GM18505 (cell line): ENCODE data around the gene COP1.
"Not testable (repeated sequence)": the region's sequence is repeated elsewhere in the genome, so short reads cannot be mapped to it uniquely, and the experiment has no call there.

Source experiments
- ATAC-seq: cut with Tn5 transposase; IDR thresholded peaks from one replicate; pipeline ENCODE4 v1.9.1; 2021; ENCODE audit not compliant: unreplicated experiment
- POLR2A ChIP-seq: IDR thresholded peaks from 4 replicates; pipeline ENCODE4 v1.6.1; 2011; ENCODE audit warnings: borderline replicate concordance; ENCODE audit not compliant: insufficient read depth, insufficient read length; ENCODE audit errors: extremely low read depth

COP1 gene

GRCh38 chr1:176208034-176208433 is 948 bp upstream of the COP1 start:
- no peak for TF ChIP-seq POLR2A
- ATAC-seq: no peak

DNA sequence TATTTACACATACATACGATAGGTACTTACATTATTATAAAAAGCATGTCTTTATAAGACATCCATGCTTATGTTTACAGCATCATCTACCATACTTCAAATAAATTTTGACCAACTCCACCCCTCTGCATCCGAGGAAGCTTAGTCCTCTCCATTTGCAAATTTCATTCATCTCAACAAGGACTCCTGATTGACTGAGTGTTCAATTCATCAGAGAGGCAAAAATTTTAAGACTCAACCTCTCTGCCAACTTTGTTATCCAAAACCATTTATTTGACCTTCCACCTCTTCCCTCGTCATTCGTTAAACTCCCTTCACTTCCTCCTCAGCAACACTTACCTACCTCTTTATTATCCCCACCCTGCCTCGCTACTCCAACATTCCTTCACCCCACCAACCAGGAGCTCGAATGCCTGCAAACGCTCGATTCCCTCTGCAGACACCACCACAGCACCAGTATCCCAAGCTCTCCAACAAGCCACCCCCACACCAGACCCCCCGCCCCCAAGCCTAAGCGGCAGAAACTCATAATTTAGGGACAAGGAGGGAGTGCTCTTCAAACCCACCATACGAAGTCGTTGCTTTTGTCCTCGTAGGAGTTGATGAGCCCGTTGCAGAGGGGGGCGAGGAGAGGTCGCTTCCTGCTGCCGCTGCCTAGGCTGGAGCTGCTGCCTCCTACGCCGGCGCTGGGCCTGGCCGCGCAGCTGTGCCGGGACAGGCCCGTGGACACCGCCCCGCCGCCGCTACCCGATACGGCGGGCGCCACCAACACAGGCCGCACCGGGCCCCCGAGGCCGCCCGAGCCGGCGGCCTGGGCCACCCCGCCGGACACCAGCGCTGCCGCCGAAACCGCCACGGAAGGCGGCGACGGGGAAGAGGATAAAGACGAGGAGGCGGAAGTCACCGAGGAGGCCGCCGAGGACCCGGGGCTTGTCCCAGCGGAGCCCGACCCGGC is 803 bp downstream of the COP1 start:
- no peak for TF ChIP-seq POLR2A
- peak; percentile 27 for ATAC-seq

GRCh38 chr1:176205332-176205914 is 1.7 kb downstream of the COP1 start:
- ATAC-seq: no peak
- TF ChIP-seq POLR2A: no peak

- ATAC-seq: not testable (repeated sequence)
Measured at GRCh38 chr1:176204655-176205054, 2.4 kb downstream of the COP1 start.

GRCh38 chr1:176203735-176204134 is 3.4 kb downstream of the COP1 start:
- no peak for TF ChIP-seq POLR2A
- no peak for ATAC-seq

- ATAC-seq: no peak
- TF ChIP-seq POLR2A: no peak
Measured at GRCh38 chr1:176201568-176201967, 5.5 kb downstream of the COP1 start.

GRCh38 chr1:176199707-176200106 is 7.4 kb downstream of the COP1 start:
- no peak for TF ChIP-seq POLR2A
- no peak for ATAC-seq

GRCh38 chr1:176198413-176198812 is 8.7 kb downstream of the COP1 start:
- no peak for TF ChIP-seq POLR2A
- no peak for ATAC-seq

GRCh38 chr1:176196728-176197127 is 10.4 kb downstream of the COP1 start:
- no peak for ATAC-seq
- no peak for TF ChIP-seq POLR2A

- no peak for TF ChIP-seq POLR2A
- ATAC-seq: no peak
Measured at GRCh38 chr1:176195547-176195946, 11.5 kb downstream of the COP1 start.

DNA sequence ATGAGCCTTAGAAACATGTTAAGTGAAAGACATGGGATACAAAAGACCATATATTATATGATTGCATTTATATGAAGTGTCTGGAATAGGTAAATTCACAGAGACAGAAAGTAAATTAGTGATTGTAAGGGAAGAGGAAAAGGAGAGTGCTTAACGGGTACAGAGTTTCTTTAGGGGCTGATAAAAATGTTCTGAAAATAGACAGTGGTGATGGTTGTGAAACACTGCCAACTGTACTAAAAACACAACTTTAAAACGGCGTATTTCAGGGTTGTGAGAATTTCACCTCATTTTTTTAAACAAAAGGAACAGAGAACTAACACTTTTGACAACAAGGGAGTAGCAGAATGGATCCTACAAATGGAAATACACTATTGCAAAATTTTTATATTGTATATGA is 13.4 kb downstream of the COP1 start:
- ATAC-seq: no peak
- TF ChIP-seq POLR2A: no peak

DNA sequence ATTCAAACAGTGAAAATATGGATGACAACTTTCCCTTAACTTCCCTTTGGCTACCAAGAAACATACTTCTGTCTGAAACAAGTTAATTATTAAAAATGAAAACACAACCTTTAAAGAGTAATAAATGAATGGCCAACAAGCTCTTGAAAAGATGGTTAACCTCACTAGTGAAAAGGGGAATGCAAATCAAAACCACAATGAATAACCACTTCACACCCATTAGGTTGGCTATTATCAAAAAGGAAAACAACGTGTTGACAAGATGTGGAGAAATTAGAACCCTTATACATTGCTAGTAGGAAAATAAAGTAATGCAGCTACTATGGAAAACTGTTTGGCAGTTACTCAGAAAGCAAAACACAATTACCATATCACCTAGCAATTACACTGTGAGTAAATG is 14.1 kb downstream of the COP1 start:
- ATAC-seq: no peak
- no peak for TF ChIP-seq POLR2A

GRCh38 chr1:176188604-176189003 is 18.5 kb downstream of the COP1 start:
- no peak for ATAC-seq
- TF ChIP-seq POLR2A: no peak

DNA sequence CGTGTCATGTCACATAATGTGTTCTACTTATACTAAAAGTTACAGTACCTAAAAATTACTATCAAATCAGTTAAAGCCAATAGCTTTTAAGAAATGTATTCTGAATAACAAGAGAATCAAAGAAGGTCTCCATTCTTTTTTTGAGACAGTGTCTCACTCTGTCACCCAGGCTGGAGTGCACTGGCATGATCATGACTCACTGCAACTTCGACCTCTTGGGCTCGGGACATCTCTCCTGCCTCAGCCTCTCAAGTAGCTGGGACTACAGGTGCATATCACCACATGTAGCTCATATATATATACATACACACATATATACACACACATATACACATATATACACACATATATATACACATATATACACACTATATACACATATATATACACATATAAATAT is 20.1 kb downstream of the COP1 start:
- no peak for ATAC-seq
- no peak for TF ChIP-seq POLR2A

GRCh38 chr1:176183618-176184017 is 23.5 kb downstream of the COP1 start:
- TF ChIP-seq POLR2A: no peak
- ATAC-seq: peak; percentile 66

GRCh38 chr1:176178316-176178715 is 28.8 kb downstream of the COP1 start:
- no peak for TF ChIP-seq POLR2A

More at GRCh38 chr1:176178316-176178715, 28.8 kb downstream of the COP1 start:
- no peak for ATAC-seq
